OCI-LY1 (cell line): Measurements from ENCODE around the gene ZNF451.

ENCODE experiments used
- H2AFZ ChIP-seq: fragments of 200-600 bp; sonication (generic), shearing (Covaris generic); 2 replicates; pipeline ENCODE4 v1.6.0; 2014; ENCODE audit warnings: antibody characterized with exemption, mild to moderate bottlenecking, low read length
- H3F3A ChIP-seq: fragments of 200-600 bp; sonication (generic), shearing (Covaris generic); 2 replicates; pipeline ENCODE4 v1.6.0; 2014; ENCODE audit warnings: mild to moderate bottlenecking, antibody characterized with exemption, low read length, moderate library complexity; ENCODE audit not compliant: insufficient read depth
- H3K27ac ChIP-seq: fragments of 200-600 bp; sonication (generic); 2 replicates; pipeline ENCODE4 v1.5.1; 2014; ENCODE audit warnings: low read length, mixed run types, mild to moderate bottlenecking, low read depth; ENCODE audit not compliant: poor library complexity, severe bottlenecking
- H3K27me3 ChIP-seq: fragments of 200-600 bp; sonication (generic); 2 replicates; pipeline ENCODE4 v1.6.0; 2014; ENCODE audit warnings: antibody characterized with exemption, mild to moderate bottlenecking, low read length, moderate library complexity; ENCODE audit not compliant: insufficient read depth
- H3K36me3 ChIP-seq: fragments of 200-600 bp; sonication (generic); 2 replicates; pipeline ENCODE4 v1.6.1; 2014; ENCODE audit warnings: mild to moderate bottlenecking, antibody characterized with exemption, low read length, moderate library complexity, mixed read lengths; ENCODE audit not compliant: insufficient read depth
- H3K4me1 ChIP-seq: fragments of 200-600 bp; sonication (generic); 2 replicates; pipeline ENCODE4 v1.5.1; 2014; ENCODE audit warnings: mild to moderate bottlenecking, low read length, moderate library complexity; ENCODE audit not compliant: insufficient read depth, severe bottlenecking
- H3K4me2 ChIP-seq: fragments of 200-600 bp; sonication (generic), shearing (Covaris generic); 2 replicates; pipeline ENCODE4 v1.6.1; 2014; ENCODE audit warnings: low read length
- H3K4me3 ChIP-seq: fragments of 200-600 bp; sonication (generic); 2 replicates; pipeline ENCODE4 v1.5.1; 2014; ENCODE audit warnings: low read length, low read depth, mild to moderate bottlenecking, mixed read lengths; ENCODE audit not compliant: poor library complexity, severe bottlenecking
- H3K79me2 ChIP-seq: fragments of 200-600 bp; shearing (Covaris generic); 2 replicates; pipeline ENCODE4 v1.6.1; 2016; ENCODE audit warnings: mixed run types, low read length, mixed read lengths; ENCODE audit not compliant: insufficient read depth
- H3K9ac ChIP-seq: fragments of 200-600 bp; sonication (generic), shearing (Covaris generic); 2 replicates; pipeline ENCODE4 v1.6.1; 2014; ENCODE audit warnings: mild to moderate bottlenecking, low read length, mixed read lengths
- H3K9me2 ChIP-seq: fragments of 200-600 bp; sonication (generic), shearing (Covaris generic); 2 replicates; pipeline ENCODE4 v1.6.1; 2014; ENCODE audit warnings: low read depth, mild to moderate bottlenecking, low read length, mixed read lengths
- H3K9me3 ChIP-seq: fragments of 200-600 bp; shearing (Covaris generic); 2 replicates; pipeline ENCODE4 v1.6.1; 2014; ENCODE audit warnings: low read length, mixed read lengths
- H4K20me1 ChIP-seq: fragments of 200-600 bp; sonication (generic), shearing (Covaris generic); 2 replicates; pipeline ENCODE4 v1.6.0; 2016; ENCODE audit warnings: mild to moderate bottlenecking, low read length; ENCODE audit not compliant: insufficient read depth
- CTCF ChIP-seq: fragments of 200-600 bp; sonication (generic), shearing (Covaris generic); IDR thresholded peaks from 2 replicates; pipeline ENCODE4 v1.5.1; 2017; ENCODE audit warnings: mild to moderate bottlenecking, antibody characterized with exemption, low read length, moderate library complexity, mixed read lengths
- EZH2 ChIP-seq: fragments of 200-600 bp; sonication (generic), shearing (Covaris generic); IDR thresholded peaks from 2 replicates; pipeline ENCODE4 v1.8.0; 2017; ENCODE audit warnings: borderline replicate concordance, mixed run types, mild to moderate bottlenecking, antibody characterized with exemption, low read length, moderate library complexity, mixed read lengths

ZNF451 gene

GRCh38 chr6:57165080-57165479 lies 75.1 kb downstream of the ZNF451 start:
- Histone ChIP-seq H3K4me1 (no peaks in the 10 kb centered on the region), H3K4me2 (no peak overlapping the region), H3K27me3 (no peaks in the 10 kb centered on the region), H3K9ac (no peak overlapping the region), H3K36me3 (peaks cover 47% of the 10 kb centered on the region), H4K20me1 (no peaks in the 10 kb centered on the region), H3K4me3 (no peak overlapping the region), H3F3A (peaks cover 5% of the 10 kb centered on the region; the same call in 1 of the 2 replicates), H3K27ac (no peak overlapping the region), H3K79me2 (no peaks in the 10 kb centered on the region), H3K9me3 (no peaks in the 10 kb centered on the region), H3K9me2 (no peaks in the 10 kb centered on the region), H2AFZ (no peak overlapping the region)
- TF ChIP-seq CTCF (no peak), EZH2 (no peak)

DNA sequence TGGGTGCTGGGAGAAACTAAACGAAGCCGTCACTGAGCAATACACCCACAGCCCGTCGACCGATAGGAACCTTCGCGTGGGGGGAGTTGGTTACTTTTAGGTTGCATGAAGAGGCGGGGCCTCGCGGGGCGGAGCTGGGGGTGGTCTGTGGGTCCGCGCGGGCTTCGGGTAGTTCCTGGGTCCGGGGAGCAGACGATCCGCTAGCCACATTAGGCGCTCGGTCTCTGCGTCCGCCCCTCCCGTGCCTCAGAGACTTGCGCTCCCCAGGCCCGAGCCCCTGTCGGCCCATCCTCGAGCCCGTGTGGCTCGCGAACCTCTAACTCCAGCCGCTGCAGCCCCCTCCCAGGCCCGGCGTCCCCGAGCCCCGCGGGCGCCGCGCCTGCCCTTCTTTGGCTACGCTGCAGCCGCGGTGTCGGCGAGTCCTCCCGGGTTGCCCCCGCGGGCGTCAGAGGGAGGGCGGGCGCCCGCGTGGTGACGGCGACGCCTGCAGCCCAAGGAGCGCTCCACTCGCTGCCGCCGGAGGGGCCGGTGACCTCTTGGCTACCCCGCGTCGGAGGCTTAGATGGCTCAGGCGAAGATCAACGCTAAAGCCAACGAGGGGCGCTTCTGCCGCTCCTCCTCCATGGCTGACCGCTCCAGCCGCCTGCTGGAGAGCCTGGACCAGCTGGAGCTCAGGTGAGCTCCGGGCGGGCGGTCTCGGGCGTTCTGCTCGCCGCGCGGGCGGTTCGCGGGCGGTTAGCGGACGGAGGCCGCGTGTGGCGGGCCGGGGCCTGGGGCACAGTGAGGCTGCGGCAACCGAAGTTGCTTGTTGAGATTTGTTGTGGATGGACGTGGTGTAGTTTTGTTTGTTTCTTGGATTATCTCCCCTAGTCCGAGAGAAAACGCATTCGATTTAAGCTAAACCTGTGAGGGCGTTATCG lies 82.4 kb downstream of the ZNF451 start, which contains the start of gene BAG2:
Gene BAG2 (plus strand): TSS at position 191 of the 920 bp plus-strand sequence. CDS start 372 bp downstream, at position 563.
- peaks cover 5% of the 10 kb centered on the region; the same call in 1 of the 2 replicates for H3F3A ChIP-seq
- H3K9ac ChIP-seq = peak within 1 kb of the TSS; percentile 92
- H3K4me2 ChIP-seq = peak within 1 kb of the TSS; percentile 99
- H3K9me3 ChIP-seq = no peaks in the 10 kb centered on the region
- H3K79me2 ChIP-seq = peaks cover 48% of the 10 kb centered on the region
- H3K27ac ChIP-seq = peak within 1 kb of the TSS; percentile 69
- no peak within 1 kb of the TSS for H2AFZ ChIP-seq
- TF ChIP-seq CTCF (0 out of 2 replicates have a peak, but pooled peaks have one; percentile 4), EZH2 (no peak)
- H3K27me3 ChIP-seq = no peaks in the 10 kb centered on the region
- peaks cover 3% of the 10 kb centered on the region; the same call in 1 of the 2 replicates for H3K36me3 ChIP-seq
- no peaks in the 10 kb centered on the region for H3K9me2 ChIP-seq
- H3K4me1 ChIP-seq = peaks cover 35% of the 10 kb centered on the region
- H4K20me1 ChIP-seq = no peaks in the 10 kb centered on the region
- H3K4me3 ChIP-seq = peak within 1 kb of the TSS; percentile 88

GRCh38 chr6:57173056-57173885 lies 83.3 kb downstream of the ZNF451 start:
- H3K36me3 ChIP-seq = peaks cover 9% of the 10 kb centered on the region; the same call in 1 of the 2 replicates
- no peaks in the 10 kb centered on the region for H3K9me2 ChIP-seq
- peaks cover 35% of the 10 kb centered on the region for H3K4me1 ChIP-seq
- H3K27me3 ChIP-seq = no peaks in the 10 kb centered on the region
- peak overlapping the region; percentile 99 for H3K4me2 ChIP-seq
- H2AFZ ChIP-seq = no peak overlapping the region
- peaks cover 57% of the 10 kb centered on the region for H3K79me2 ChIP-seq
- H3K27ac ChIP-seq = peak overlapping the region; percentile 69
- peak overlapping the region; percentile 92 for H3K9ac ChIP-seq
- no peaks in the 10 kb centered on the region for H4K20me1 ChIP-seq
- H3F3A ChIP-seq = peaks cover 5% of the 10 kb centered on the region; the same call in 1 of the 2 replicates
- H3K4me3 ChIP-seq = peak overlapping the region; percentile 88
- no peak for TF ChIP-seq CTCF
- TF ChIP-seq EZH2 = no peak
- H3K9me3 ChIP-seq = no peaks in the 10 kb centered on the region
